ENCODE measurements around the gene ZNF407. TPM values are rescaled to one million over a fixed set of nuclear protein-coding genes. Genes with fewer than 3 reads are reported as not detected.

The ZNF407 gene
- polyA plus RNA-seq, 3 donors = 9.1 to 10.6 (median 10.5) TPM

Other genes with a start within 250 kb of the ZNF407 start
- under 1 TPM; 0.10 to 0.44 (median 0.17) TPM for gene DIPK1C, start 140.6 kb upstream of the ZNF407 start, polyA plus RNA-seq (ENCODE audit: insufficient read length in 3 of 3)
- 100 to 1,000 TPM; 268 to 356 (median 338) TPM for gene CNDP2, start 101.5 kb upstream of the ZNF407 start, polyA plus RNA-seq (ENCODE audit: insufficient read length in 3 of 3)
- 1 to 10 TPM in 2 of 3 donors, under 1 TPM in 1; 0.78 to 2.6 (median 2.0) TPM for gene CNDP1, start 63.4 kb upstream of the ZNF407 start, polyA plus RNA-seq (ENCODE audit: insufficient read length in 3 of 3)

Measured in renal pelvis (tissue), 3 donors.